ENCODE measurements around the gene RAB26.
"Not testable (repeated sequence)": the region's sequence is repeated elsewhere in the genome, so short reads cannot be mapped to it uniquely, and the experiment has no call there.

The RAB26 gene

GRCh38 chr16:2200313-2200712, 51.9 kb downstream of the RAB26 start:
- no peak for DNase-seq

- DNase-seq = not testable (repeated sequence)
Observed at GRCh38 chr16:2203119-2203688, 54.8 kb downstream of the RAB26 start.

Data from SIG-M5 (cell line).